PC-9 (cell line): ENCODE results near the gene RAD23A.

Experiments used
- CTCF ChIP-seq: fragments of 200-600 bp; sonication (generic); conservative IDR thresholded peaks from 2 replicates; pipeline ENCODE4 v1.6.1; 2017; ENCODE audit warnings: mixed run types, antibody characterized with exemption, mild to moderate bottlenecking, moderate library complexity
- EZH2 ChIP-seq: fragments of 200-600 bp; sonication (generic); IDR thresholded peaks from 2 replicates; pipeline ENCODE4 v1.8.0; 2017; ENCODE audit warnings: antibody characterized with exemption, low read depth

- TF ChIP-seq CTCF (no peak), EZH2 (no peak)
These were observed 37.0 kb downstream of the RAD23A start for GRCh38 chr19:12982648-12983047.
